SK-N-SH treated with all-trans-retinoic acid at 6 μM for 48 hours (cell line): ENCODE results near the gene KCNK3.

Source experiments
- ARNTL ChIP-seq: fragments of 450-650 bp; formaldehyde crosslinking; IDR thresholded peaks from 2 replicates; pipeline ENCODE4 v1.5.0; 2020; ENCODE audit warnings: low read depth, mild to moderate bottlenecking, moderate library complexity, borderline replicate concordance
- CSDC2 ChIP-seq: fragments of 250-450 bp; sonication (Bioruptor Pico); IDR thresholded peaks from 2 replicates; pipeline ENCODE4 v1.5.0; 2020; ENCODE audit warnings: mild to moderate bottlenecking, moderate library complexity
- PPARA ChIP-seq: fragments of 250-450 bp; sonication (Bioruptor Pico); IDR thresholded peaks from 2 replicates; pipeline ENCODE4 v1.5.0; 2020; ENCODE audit warnings: mild to moderate bottlenecking, borderline replicate concordance
- ZNF8 ChIP-seq: fragments of 450-650 bp; formaldehyde crosslinking; IDR thresholded peaks from 2 replicates; pipeline ENCODE4 v1.5.0; 2020; ENCODE audit warnings: mild to moderate bottlenecking, moderate library complexity

DNA sequence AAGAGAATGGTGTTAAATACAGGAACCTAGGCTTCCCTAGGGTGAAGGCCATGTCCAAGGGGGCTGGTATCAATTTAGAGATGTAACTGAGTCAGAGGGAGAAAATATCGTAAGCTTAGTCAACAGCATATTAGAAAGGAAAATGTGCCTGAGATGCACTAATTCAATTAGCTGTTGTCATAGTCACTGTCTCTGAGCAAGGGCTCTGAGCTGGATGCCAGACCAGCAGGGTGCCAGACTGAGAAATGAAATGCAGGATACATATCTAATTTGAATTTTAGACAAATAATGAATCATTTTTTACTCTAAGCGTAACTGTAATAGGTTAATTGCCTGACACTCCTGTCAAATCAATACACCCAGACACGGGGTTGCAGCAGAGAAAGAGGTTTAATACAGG, 60.1 kb downstream of the KCNK3 start:
- TF ChIP-seq ARNTL (CRISPR knock-in tag) (no peak), PPARA (CRISPR knock-in tag) (no peak), CSDC2 (CRISPR knock-in tag) (no peak; the same call in 1 of the 2 replicates), ZNF8 (CRISPR knock-in tag) (0 out of 2 replicates have a peak, but pooled peaks have one; percentile 38)
